ENCODE measurements around the gene DSCAML1.

GRCh38 chr11:117627259-117627658, 169.8 kb downstream of the DSCAML1 start:
- no peak for TF ChIP-seq CTCF (IDR thresholded peaks at IDR 0.05)
- TF ChIP-seq POLR2A (IDR thresholded peaks at IDR 0.05): no peak
